ENCODE data around the gene FLOT1.

The FLOT1 gene

GRCh38 chr6:30685157-30686008 lies 57.1 kb downstream of the FLOT1 start:
- no peak for DNase-seq (ENCODE audit: low read depth)
- peak; percentile 49 for TF ChIP-seq CTCF (conservative IDR thresholded peaks at IDR 0.05; ENCODE audit: low read depth, low read length)
- H3K4me3 ChIP-seq (ENCODE audit: low read depth, low read length): peak overlapping the region; percentile 89

- DNase-seq (ENCODE audit: low read depth): peak; percentile 46
- no peak for TF ChIP-seq CTCF (conservative IDR thresholded peaks at IDR 0.05; ENCODE audit: low read depth, low read length)
- peak overlapping the region; percentile 89 for H3K4me3 ChIP-seq (ENCODE audit: low read depth, low read length)
Observed at GRCh38 chr6:30684386-30685156, 57.9 kb downstream of the FLOT1 start.

GRCh38 chr6:30683980-30684338 lies 58.5 kb downstream of the FLOT1 start:
- no peak for TF ChIP-seq CTCF (conservative IDR thresholded peaks at IDR 0.05; ENCODE audit: low read depth, low read length)
- peak overlapping the region; percentile 89 for H3K4me3 ChIP-seq (ENCODE audit: low read depth, low read length)
- DNase-seq (ENCODE audit: low read depth): no peak

- TF ChIP-seq CTCF (conservative IDR thresholded peaks at IDR 0.05; ENCODE audit: low read depth, low read length): no peak
- H3K4me3 ChIP-seq (ENCODE audit: low read depth, low read length): peak overlapping the region; percentile 89
- no peak for DNase-seq (ENCODE audit: low read depth)
Observed at GRCh38 chr6:30683183-30683979, 59.1 kb downstream of the FLOT1 start.

GRCh38 chr6:30682143-30683117 lies 60.1 kb downstream of the FLOT1 start:
- H3K4me3 ChIP-seq (ENCODE audit: low read depth, low read length): peak overlapping the region; percentile 89
- TF ChIP-seq CTCF (conservative IDR thresholded peaks at IDR 0.05; ENCODE audit: low read depth, low read length): no peak
- peak; percentile 91 for DNase-seq (ENCODE audit: low read depth)

GRCh38 chr6:30681766-30682142 lies 60.7 kb downstream of the FLOT1 start:
- peak overlapping the region; percentile 89 for H3K4me3 ChIP-seq (ENCODE audit: low read depth, low read length)
- no peak for DNase-seq (ENCODE audit: low read depth)
- TF ChIP-seq CTCF (conservative IDR thresholded peaks at IDR 0.05; ENCODE audit: low read depth, low read length): no peak

Data from choroid plexus epithelial cell (primary cell).